Hematopoietic multipotent progenitor cell treated with erythropoietin and hydrocortisone succinate and interleukin-3 and kit ligand, for 15 days (in vitro differentiated cells): ENCODE data around the gene PCDHGB2.
"Not testable (repeated sequence)": the region's sequence is repeated elsewhere in the genome, so short reads cannot be mapped to it uniquely, and the experiment has no call there.

Source experiments
- DNase-seq: peaks from one replicate; pipeline ENCODE4 v3.0.0-alpha.2; 2015; ENCODE audit warnings: low spot score

The PCDHGB2 gene

DNA sequence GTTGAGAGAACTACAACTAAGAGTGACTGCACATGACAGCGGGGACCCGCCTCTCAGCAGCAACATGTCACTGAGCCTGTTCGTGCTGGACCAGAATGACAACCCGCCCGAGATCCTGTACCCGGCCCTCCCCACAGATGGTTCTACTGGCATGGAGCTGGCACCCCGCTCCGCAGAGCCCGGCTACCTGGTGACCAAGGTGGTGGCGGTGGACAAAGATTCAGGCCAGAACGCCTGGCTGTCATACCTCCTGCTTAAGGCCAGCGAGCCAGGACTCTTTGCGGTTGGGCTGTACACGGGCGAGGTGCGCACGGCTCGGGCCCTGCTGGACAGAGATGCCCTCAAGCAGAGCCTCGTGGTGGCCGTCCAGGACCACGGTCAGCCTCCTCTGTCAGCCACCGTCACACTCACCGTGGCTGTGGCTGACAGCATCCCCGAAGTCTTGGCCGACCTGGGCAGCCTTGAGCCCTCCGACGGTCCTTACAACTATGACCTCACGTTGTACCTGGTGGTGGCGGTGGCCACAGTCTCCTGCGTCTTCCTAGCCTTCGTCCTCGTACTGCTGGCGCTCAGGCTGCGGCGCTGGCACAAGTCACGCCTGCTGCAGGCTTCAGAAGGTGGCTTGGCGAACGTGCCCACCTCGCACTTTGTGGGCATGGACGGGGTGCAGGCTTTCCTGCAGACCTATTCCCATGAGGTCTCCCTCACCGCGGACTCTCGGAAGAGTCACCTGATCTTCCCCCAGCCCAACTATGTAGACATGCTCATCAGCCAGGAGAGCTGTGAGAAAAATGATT lies 24.9 kb downstream of the PCDHGB2 start:
- DNase-seq = no peak

DNA sequence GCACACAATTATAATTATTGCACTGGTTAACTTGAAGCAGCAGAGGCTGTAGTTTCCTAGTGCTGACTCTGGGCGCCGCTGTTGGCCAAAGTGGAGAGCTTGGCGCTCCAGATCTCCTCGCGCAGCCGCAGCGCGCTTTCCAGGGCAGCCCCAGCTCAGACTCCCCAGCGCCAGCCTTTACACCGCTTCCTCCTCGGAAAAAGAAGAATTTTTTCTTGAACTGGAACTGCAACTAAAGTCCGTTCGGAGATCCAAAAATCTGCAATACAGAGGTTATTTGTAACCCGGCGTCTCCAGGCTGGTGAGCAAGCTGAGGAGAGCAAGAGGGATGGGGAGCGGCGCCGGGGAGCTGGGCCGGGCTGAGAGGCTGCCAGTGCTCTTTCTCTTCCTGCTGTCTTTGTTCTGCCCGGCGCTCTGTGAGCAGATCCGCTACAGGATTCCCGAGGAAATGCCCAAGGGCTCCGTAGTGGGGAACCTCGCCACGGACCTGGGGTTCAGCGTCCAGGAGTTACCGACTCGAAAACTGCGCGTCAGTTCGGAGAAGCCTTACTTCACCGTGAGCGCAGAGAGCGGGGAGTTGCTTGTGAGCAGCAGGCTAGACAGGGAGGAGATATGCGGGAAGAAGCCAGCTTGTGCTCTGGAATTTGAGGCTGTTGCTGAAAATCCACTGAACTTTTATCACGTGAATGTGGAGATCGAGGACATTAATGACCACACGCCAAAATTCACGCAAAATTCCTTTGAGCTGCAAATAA lies 27.9 kb downstream of the PCDHGB2 start, which contains the start of gene PCDHGB4:
Gene PCDHGB4 (plus strand): TSS at position 142 of the 755 bp plus-strand sequence. CDS start 187 bp downstream, at position 329.
- not testable (repeated sequence) for DNase-seq

DNA sequence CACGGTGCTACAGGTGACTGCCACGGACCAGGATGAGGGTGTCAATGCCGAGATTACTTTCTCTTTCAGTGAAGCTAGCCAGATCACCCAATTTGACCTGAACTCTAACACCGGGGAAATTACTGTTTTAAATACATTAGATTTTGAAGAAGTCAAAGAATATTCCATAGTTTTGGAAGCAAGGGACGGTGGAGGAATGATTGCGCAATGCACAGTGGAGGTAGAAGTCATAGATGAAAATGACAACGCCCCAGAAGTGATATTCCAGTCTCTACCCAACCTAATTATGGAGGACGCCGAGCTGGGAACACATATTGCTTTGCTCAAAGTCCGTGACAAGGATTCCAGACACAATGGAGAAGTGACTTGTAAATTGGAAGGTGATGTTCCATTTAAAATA lies 28.9 kb downstream of the PCDHGB2 start:
- DNase-seq = no peak

DNA sequence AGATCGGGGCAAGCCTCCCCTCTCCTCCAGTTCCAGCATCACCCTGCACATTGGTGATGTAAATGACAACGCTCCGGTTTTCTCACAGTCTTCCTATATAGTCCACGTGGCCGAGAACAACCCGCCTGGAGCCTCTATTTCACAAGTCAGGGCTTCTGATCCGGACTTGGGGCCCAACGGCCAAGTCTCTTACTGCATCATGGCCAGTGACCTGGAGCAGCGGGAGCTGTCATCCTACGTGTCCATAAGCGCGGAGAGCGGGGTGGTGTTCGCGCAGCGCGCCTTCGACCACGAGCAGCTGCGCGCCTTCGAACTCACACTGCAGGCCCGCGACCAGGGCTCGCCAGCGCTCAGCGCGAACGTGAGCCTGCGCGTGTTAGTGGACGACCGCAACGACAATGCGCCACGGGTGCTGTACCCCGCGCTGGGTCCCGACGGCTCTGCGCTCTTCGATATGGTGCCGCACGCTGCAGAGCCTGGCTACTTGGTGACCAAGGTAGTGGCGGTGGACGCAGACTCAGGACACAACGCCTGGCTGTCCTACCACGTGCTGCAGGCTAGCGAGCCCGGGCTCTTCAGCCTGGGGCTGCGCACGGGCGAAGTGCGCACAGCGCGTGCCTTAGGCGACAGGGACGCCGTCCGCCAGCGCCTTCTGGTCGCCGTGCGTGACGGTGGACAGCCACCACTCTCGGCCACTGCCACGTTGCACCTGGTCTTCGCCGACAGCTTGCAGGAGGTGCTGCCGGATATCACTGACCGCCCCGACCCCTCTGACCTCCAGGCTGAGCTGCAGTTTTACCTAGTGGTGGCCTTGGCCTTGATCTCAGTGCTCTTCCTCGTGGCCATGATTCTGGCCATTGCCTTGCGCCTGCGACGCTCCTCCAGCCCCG lies 29.6 kb downstream of the PCDHGB2 start:
- DNase-seq = no peak

DNA sequence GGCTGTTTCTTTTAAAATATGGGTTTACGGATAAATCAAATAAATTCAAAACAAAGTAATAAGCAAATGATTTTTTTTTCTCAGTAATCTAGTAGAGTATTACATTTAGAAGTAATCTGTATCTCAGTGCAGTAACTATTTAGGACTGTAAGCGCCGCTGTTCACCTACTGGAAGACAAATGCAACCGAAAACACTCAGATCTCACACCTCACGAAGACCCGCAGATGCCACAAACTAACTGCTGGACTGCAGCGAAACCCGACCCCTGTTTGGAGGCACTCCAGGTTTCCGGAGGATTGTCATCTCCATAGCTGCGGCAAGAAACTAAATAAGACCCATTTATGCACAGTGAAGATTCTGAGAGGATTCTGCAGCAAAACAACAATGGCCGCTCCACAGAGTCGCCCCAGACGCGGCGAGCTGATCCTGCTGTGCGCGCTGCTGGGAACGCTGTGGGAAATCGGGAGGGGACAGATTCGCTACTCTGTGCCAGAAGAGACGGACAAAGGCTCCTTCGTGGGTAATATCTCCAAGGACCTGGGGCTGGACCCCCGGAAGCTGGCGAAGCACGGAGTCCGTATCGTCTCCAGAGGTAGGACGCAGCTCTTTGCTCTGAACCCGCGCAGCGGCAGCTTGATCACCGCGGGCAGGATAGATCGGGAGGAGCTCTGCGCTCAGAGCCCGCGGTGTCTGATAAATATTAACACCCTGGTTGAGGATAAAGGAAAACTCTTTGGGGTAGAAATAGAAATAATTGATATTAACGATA lies 32.8 kb downstream of the PCDHGB2 start, which contains the start of gene PCDHGA8:
Gene PCDHGA8 (plus strand): TSS at position 205 of the 770 bp plus-strand sequence. CDS start 181 bp downstream, at position 386.
- DNase-seq = no peak

DNA sequence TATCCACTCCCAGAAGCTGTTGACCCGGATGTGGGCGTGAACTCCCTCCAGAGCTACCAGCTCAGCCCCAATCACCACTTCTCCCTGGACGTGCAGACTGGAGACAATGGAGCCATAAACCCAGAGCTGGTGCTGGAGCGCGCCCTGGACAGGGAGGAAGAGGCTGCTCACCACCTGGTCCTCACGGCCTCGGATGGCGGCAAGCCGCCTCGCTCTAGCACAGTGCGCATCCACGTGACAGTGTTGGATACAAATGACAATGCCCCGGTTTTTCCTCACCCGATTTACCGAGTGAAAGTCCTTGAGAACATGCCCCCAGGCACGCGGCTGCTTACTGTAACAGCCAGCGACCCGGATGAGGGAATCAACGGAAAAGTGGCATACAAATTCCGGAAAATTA lies 33.5 kb downstream of the PCDHGB2 start:
- DNase-seq = no peak

DNA sequence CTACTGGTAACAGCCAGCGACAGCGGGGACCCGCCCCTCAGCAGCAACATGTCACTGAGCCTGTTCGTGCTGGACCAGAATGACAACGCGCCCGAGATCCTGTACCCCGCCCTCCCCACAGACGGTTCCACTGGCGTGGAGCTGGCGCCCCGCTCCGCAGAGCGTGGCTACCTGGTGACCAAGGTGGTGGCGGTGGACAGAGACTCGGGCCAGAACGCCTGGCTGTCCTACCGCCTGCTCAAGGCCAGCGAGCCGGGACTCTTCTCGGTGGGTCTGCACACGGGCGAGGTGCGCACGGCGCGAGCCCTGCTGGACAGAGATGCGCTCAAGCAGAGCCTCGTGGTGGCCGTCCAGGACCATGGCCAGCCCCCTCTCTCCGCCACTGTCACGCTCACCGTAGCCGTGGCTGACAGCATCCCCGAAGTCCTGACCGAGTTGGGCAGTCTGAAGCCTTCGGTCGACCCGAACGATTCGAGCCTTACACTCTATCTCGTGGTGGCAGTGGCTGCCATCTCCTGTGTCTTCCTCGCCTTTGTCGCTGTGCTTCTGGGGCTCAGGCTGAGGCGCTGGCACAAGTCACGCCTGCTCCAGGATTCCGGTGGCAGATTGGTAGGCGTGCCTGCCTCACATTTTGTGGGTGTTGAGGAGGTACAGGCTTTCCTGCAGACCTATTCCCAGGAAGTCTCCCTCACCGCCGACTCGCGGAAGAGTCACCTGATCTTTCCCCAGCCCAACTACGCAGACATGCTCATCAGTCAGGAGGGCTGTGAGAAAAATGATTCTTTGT lies 34.8 kb downstream of the PCDHGB2 start:
- DNase-seq = not testable (repeated sequence)

DNA sequence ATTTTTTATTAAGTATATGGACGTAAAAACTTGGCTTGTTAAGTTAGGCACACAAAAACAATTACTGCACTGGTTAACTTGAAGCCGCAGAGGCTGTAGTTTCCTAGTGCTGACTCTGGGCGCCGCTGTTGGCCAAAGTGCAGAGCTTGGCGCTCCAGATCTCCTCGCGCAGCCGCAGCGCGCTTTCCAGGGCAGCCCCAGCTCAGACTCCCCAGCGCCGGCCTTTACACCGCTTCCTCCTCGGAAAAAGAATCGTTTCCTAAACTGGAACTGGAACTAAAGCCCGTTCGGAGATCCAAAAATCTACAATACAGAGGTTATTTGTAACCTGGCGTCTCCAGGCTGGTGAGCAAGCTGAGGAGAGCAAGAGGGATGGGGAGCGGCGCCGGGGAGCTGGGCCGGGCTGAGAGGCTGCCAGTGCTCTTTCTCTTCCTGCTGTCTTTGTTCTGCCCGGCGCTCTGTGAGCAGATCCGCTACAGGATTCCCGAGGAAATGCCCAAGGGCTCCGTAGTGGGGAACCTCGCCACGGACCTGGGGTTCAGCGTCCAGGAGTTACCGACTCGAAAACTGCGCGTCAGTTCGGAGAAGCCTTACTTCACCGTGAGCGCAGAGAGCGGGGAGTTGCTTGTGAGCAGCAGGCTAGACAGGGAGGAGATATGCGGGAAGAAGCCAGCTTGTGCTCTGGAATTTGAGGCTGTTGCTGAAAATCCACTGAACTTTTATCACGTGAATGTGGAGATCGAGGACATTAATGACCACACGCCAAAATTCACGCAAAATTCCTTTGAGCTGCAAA lies 38.2 kb downstream of the PCDHGB2 start, which contains the start of gene PCDHGB5:
Gene PCDHGB5 (plus strand): TSS at position 192 of the 796 bp plus-strand sequence. CDS start 181 bp downstream, at position 373.
- DNase-seq = not testable (repeated sequence)

DNA sequence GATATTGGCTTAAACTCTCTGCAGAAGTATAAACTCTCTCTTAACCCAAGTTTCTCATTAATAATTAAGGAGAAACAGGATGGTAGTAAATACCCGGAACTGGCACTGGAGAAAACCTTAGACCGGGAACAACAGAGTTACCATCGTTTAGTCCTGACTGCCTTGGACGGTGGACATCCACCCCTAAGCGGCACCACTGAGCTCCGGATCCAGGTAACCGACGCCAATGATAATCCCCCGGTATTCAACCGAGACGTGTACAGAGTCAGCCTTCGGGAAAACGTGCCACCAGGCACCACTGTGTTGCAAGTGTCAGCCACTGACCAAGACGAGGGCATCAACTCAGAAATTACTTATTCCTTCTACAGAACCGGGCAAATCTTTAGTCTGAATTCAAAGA lies 38.8 kb downstream of the PCDHGB2 start:
- DNase-seq = no peak

DNA sequence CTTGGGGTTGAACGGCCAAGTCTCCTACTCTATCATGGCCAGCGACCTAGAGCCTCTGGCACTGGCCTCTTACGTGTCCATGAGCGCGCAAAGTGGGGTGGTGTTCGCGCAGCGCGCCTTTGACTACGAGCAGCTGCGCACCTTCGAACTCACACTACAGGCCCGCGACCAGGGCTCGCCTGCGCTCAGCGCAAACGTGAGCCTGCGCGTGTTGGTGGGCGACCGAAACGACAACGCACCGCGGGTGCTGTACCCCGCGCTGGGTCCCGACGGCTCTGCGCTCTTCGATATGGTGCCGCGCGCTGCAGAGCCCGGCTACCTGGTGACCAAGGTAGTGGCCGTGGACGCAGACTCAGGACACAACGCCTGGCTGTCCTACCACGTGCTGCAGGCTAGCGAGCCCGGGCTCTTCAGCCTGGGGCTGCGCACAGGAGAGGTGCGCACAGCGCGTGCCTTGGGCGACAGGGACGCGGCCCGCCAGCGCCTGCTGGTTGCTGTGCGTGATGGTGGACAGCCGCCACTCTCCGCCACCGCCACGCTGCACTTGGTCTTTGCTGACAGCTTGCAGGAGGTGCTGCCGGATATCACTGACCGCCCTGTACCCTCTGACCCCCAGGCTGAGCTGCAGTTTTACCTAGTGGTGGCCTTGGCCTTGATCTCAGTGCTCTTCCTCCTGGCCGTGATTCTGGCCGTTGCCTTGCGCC lies 39.9 kb downstream of the PCDHGB2 start:
- DNase-seq = no peak

DNA sequence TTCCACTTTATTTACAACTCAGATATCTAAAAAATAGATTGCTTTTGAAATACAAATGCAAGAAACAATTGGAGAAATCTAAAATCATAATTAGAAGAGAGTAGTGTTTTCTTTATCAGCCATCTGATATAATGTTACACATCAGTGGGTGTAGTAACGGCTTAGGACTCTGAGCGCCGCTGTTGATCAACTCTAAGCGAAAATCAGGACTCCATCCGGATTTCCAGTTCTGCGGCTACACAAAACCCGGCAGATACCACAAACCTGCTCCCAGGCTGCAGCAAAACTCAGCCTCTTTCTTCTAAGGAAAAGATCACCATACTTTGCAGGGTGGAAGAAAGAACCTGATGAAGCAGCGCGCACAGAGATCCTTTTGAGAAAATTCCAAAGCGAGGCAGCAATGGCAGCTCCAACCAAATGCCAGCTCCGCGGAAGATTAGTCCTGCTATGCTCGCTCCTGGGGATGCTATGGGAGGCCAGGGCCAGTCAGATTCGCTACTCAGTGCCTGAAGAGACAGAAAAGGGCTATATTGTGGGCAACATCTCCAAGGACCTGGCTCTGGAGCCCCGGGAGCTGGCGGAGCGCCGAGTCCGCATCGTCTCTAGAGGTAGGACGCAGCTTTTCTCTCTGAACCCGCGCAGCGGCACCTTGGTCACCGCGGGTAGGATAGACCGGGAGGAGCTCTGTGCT lies 42.9 kb downstream of the PCDHGB2 start, which contains the start of gene PCDHGA9:
Gene PCDHGA9 (plus strand): TSS at position 226 of the 691 bp plus-strand sequence. CDS start 175 bp downstream, at position 401.
- DNase-seq = no peak

DNA sequence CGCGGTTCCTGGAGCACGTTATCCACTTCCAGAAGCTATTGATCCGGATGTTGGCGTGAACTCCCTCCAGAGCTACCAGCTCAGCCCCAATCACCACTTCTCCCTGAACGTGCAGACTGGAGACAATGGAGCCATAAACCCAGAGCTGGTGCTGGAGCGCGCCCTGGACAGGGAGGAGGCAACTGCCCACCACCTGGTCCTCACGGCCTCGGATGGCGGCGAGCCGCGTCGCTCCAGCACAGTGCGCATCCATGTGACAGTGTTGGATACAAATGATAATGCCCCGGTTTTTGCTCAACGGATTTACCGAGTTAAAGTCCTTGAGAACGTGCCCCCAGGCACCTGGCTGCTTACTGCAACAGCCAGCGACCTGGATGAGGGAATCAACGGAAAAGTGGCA lies 43.6 kb downstream of the PCDHGB2 start:
- no peak for DNase-seq

DNA sequence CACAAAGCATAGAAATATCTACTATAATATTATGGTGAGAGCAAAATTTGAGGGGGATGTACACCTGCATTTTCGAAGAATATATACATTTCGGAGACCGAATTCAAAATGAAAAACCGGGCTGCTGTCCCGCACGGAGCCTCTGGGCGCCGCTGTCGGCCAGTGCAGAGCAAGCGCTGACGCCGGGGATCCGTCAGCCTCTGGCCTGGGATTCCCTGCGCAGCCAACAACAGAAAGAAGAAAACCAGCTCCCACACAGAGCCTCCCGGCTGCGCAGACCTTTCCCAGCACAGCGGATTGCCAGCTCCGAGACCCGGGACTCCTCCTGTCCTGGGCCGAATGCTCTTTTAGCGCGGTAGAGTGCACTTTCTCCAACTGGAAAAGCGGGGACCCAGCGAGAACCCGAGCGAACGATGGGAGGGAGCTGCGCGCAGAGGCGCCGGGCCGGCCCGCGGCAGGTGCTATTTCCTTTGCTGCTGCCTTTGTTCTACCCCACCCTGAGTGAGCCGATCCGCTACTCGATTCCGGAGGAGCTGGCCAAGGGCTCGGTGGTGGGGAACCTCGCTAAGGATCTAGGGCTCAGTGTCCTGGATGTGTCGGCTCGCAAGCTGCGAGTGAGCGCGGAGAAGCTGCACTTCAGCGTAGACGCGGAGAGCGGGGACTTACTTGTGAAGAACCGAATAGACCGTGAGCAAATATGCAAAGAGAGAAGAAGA lies 48.2 kb downstream of the PCDHGB2 start, which contains the start of gene PCDHGB6:
Gene PCDHGB6 (plus strand): TSS at position 232 of the 716 bp plus-strand sequence. CDS start 182 bp downstream, at position 414.
- not testable (repeated sequence) for DNase-seq

DNA sequence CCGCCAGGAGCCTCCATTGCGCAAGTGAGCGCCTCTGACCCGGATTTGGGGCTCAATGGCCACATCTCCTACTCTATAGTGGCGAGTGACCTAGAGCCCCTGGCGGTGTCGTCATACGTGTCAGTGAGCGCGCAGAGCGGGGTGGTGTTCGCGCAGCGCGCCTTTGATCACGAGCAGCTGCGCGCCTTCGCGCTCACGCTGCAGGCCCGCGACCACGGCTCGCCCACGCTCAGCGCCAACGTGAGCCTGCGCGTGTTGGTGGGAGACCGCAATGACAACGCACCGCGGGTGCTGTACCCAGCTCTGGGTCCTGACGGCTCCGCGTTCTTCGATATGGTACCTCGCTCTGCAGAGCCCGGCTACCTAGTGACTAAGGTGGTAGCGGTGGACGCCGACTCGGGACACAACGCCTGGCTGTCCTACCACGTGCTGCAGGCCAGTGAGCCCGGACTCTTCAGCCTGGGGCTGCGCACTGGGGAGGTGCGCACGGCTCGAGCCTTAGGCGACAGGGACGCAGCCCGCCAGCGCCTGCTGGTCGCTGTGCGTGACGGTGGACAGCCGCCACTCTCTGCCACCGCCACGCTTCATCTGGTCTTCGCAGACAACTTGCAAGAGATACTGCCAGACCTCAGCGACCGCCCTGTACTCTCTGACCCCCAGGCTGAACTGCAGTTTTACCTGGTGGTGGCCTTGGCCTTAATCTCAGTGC lies 50.0 kb downstream of the PCDHGB2 start:
- no peak for DNase-seq

DNA sequence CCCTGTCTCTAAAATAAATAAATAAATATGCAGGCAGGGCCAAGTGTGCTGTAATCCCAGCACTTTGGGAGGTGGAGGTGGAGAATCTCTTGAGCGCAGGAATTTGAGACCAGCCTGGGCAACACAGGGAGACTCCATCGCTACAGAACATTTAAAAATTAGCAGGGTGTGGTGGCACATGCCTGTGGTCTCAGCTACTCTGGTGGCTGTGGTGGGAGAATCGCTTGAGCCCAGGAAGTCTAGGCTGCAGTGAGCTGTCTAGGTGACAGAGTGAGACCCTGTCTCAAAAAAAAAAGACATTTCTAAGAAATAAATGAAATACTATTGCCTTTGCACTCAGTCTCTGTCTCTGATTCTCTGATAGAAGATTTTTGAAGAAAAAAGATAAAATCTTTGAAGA lies 51.8 kb downstream of the PCDHGB2 start:
- DNase-seq = no peak
